Measurements from ENCODE around the gene ZMAT2.
A peak's percentile ranks its signal among the peaks of the same experiment; 100 is the strongest.
"Not testable (repeated sequence)": the region's sequence is repeated elsewhere in the genome, so short reads cannot be mapped to it uniquely, and the experiment has no call there.

ZMAT2 gene

GRCh38 chr5:140700177-140701144 is at the start of gene ZMAT2:
TSS of gene ZMAT2 (plus strand) at chr5:140700447. CDS start at chr5:140700461, 14 bp downstream.
- DNase-seq: peak; percentile 85

GRCh38 chr5:140658870-140659269 is 41.4 kb upstream of the ZMAT2 start:
- DNase-seq: no peak

GRCh38 chr5:140660371-140660770 is 39.9 kb upstream of the ZMAT2 start:
- not testable (repeated sequence) for DNase-seq

GRCh38 chr5:140664030-140664358 is 36.3 kb upstream of the ZMAT2 start:
- DNase-seq: no peak

- peak; percentile 95 for DNase-seq
Measured at GRCh38 chr5:140664359-140665119, 35.7 kb upstream of the ZMAT2 start, which contains the start of gene WDR55. TSS of gene WDR55 (plus strand) at chr5:140664904. CDS start at chr5:140664913, 9 bp downstream.

- DNase-seq: not testable (repeated sequence)
Measured at GRCh38 chr5:140671035-140671434, 29.2 kb upstream of the ZMAT2 start.

- no peak for DNase-seq
Measured at GRCh38 chr5:140671472-140672125, 28.6 kb upstream of the ZMAT2 start.

GRCh38 chr5:140672455-140673186 is 27.6 kb upstream of the ZMAT2 start:
- DNase-seq: no peak

- no peak for DNase-seq
Measured at GRCh38 chr5:140673187-140673976, 26.9 kb upstream of the ZMAT2 start, which contains the start of gene DND1. TSS of gene DND1 (minus strand) at chr5:140673576. CDS start at chr5:140673542, 34 bp downstream.

- DNase-seq: no peak
Measured at GRCh38 chr5:140674211-140674610, 26.0 kb upstream of the ZMAT2 start.

GRCh38 chr5:140674629-140675028 is 25.6 kb upstream of the ZMAT2 start:
- no peak for DNase-seq

- no peak for DNase-seq
Measured at GRCh38 chr5:140677947-140678346, 22.3 kb upstream of the ZMAT2 start.

GRCh38 chr5:140678993-140679392 is 21.3 kb upstream of the ZMAT2 start:
- no peak for DNase-seq

- no peak for DNase-seq
Measured at GRCh38 chr5:140690376-140690932, 9.8 kb upstream of the ZMAT2 start.

- peak; percentile 76 for DNase-seq
Measured at GRCh38 chr5:140690941-140691924, 9.0 kb upstream of the ZMAT2 start, which contains the start of the genes HARS1 and HARS2. TSS of gene HARS1 (minus strand) at chr5:140691370. CDS start at chr5:140691304, 66 bp downstream. TSS of gene HARS2 (plus strand) at chr5:140691455. CDS start at chr5:140691649, 194 bp downstream.

GRCh38 chr5:140694276-140694675 is 6.0 kb upstream of the ZMAT2 start:
- no peak for DNase-seq

- DNase-seq: no peak
Measured at GRCh38 chr5:140696891-140697492, 3.3 kb upstream of the ZMAT2 start.

- DNase-seq: no peak
Measured at GRCh38 chr5:140707812-140708211, 7.6 kb downstream of the ZMAT2 start.

- DNase-seq: not testable (repeated sequence)
Measured at GRCh38 chr5:140708787-140709186, 8.5 kb downstream of the ZMAT2 start.
